Astrocyte (in vitro differentiated cells and primary cell): Measurements from ENCODE around the gene NISCH. TPM values are rescaled to one million over a fixed set of nuclear protein-coding genes. Genes with fewer than 3 reads are reported as not detected.

Experiments
- DNase-seq: peaks from one replicate; pipeline ENCODE4 v3.0.0-alpha.2; 2010; ENCODE audit warnings: low read depth
- FAIRE-seq: peaks from 2 replicates; lab custom pipeline; 2011; peaks lifted over from hg19 to GRCh38; lab: Jason Lieb, UNC
- H2AFZ ChIP-seq: 2 replicates; pipeline ENCODE4 v1.6.0; 2012; ENCODE audit warnings: low read depth, low read length, inconsistent platforms
- H3K27ac ChIP-seq: 2 replicates; pipeline ENCODE4 v1.5.1; 2011; ENCODE audit warnings: low read depth, low read length, inconsistent platforms
- H3K27me3 ChIP-seq: 2 replicates; pipeline ENCODE4 v1.6.0; 2011; ENCODE audit warnings: low read length, inconsistent platforms; ENCODE audit not compliant: insufficient read depth
- H3K36me3 ChIP-seq: 2 replicates; pipeline ENCODE4 v1.5.1; 2011; ENCODE audit warnings: low read length, inconsistent platforms; ENCODE audit not compliant: insufficient read depth
- H3K4me1 ChIP-seq: 2 replicates; pipeline ENCODE4 v1.5.1; 2011; ENCODE audit warnings: low read length, inconsistent platforms; ENCODE audit not compliant: insufficient read depth
- H3K4me2 ChIP-seq: 2 replicates; pipeline ENCODE4 v1.6.0; 2012; ENCODE audit warnings: low read length, inconsistent platforms
- H3K4me3 ChIP-seq: 2 replicates; pipeline ENCODE4 v1.5.1; 2011; ENCODE audit warnings: low read depth, mild to moderate bottlenecking, low read length, inconsistent platforms; ENCODE audit not compliant: insufficient read depth
- H3K79me2 ChIP-seq: 2 replicates; pipeline ENCODE4 v1.6.0; 2012; ENCODE audit warnings: mild to moderate bottlenecking, low read length, inconsistent platforms; ENCODE audit not compliant: insufficient read depth
- H3K9ac ChIP-seq: 2 replicates; pipeline ENCODE4 v1.6.0; 2012; ENCODE audit warnings: mild to moderate bottlenecking, low read length, inconsistent platforms
- H3K9me3 ChIP-seq: 2 replicates; pipeline ENCODE4 v1.5.1; 2012; ENCODE audit warnings: low read depth, mild to moderate bottlenecking, low read length, inconsistent platforms; ENCODE audit not compliant: insufficient read depth
- H4K20me1 ChIP-seq: 2 replicates; pipeline ENCODE4 v1.6.0; 2012; ENCODE audit warnings: low read length, inconsistent platforms; ENCODE audit not compliant: insufficient read depth
- H3K27ac Mint-ChIP-seq: one replicate; pipeline ENCODE4 v1.8.0; 2021; ENCODE audit warnings: mild to moderate bottlenecking, mixed read lengths; ENCODE audit not compliant: unreplicated experiment
- H3K27me3 Mint-ChIP-seq: one replicate; pipeline ENCODE4 v1.8.0; 2021; ENCODE audit warnings: low read depth, mixed read lengths; ENCODE audit not compliant: unreplicated experiment
- H3K36me3 Mint-ChIP-seq: one replicate; pipeline ENCODE4 v1.8.0; 2021; ENCODE audit warnings: low read depth, mixed read lengths; ENCODE audit not compliant: unreplicated experiment
- H3K4me1 Mint-ChIP-seq: one replicate; pipeline ENCODE4 v1.8.0; 2021; ENCODE audit warnings: low read depth, mixed read lengths; ENCODE audit not compliant: unreplicated experiment
- H3K4me3 Mint-ChIP-seq: one replicate; pipeline ENCODE4 v1.8.0; 2021; ENCODE audit warnings: mild to moderate bottlenecking, moderate library complexity, mixed read lengths; ENCODE audit not compliant: unreplicated experiment
- H3K9me3 Mint-ChIP-seq: one replicate; pipeline ENCODE4 v1.8.0; 2021; ENCODE audit warnings: mild to moderate bottlenecking, mixed read lengths; ENCODE audit not compliant: unreplicated experiment
- EZH2 ChIP-seq: IDR thresholded peaks from 2 replicates; pipeline ENCODE4 v1.6.1; 2012; ENCODE audit warnings: mild to moderate bottlenecking, low read length, inconsistent platforms; ENCODE audit not compliant: insufficient read depth
- total RNA-seq: library from RNA; stranded (reverse); gene quantifications from 2 replicates; pipeline ENCODE4 v1.2.1, GENCODE V29; 2021
- TF ChIP-seq, protein P1 (sequence below): IDR thresholded peaks from 2 replicates; pipeline ENCODE4 v1.5.1; 2011; ENCODE audit warnings: low read depth, mild to moderate bottlenecking, inconsistent platforms, low read length, moderate library complexity; ENCODE audit not compliant: insufficient read depth

Gene NISCH
- total RNA-seq, 1 donor from 2014 or later = 118 TPM

GRCh38 chr3:52477796-52478095 lies 22.3 kb downstream of the NISCH start:
- Mint-ChIP-seq H3K36me3 (peaks cover 36% of the 10 kb centered on the region), H3K4me1 (no peaks in the 10 kb centered on the region), H3K27ac (no peak overlapping the region), H3K4me3 (no peak overlapping the region), H3K27me3 (no peaks in the 10 kb centered on the region), H3K9me3 (no peaks in the 10 kb centered on the region)
- Histone ChIP-seq H3K4me2 (no peak overlapping the region), H3K9ac (no peak overlapping the region), H3K36me3 (peaks cover 60% of the 10 kb centered on the region), H3K9me3 (no peaks in the 10 kb centered on the region), H3K79me2 (no peaks in the 10 kb centered on the region), H4K20me1 (peaks cover 47% of the 10 kb centered on the region), H2AFZ (no peak overlapping the region), H3K27me3 (no peaks in the 10 kb centered on the region), H3K27ac (no peak overlapping the region), H3K4me3 (no peak overlapping the region), H3K4me1 (no peaks in the 10 kb centered on the region)
- DNase-seq (no peak), FAIRE-seq (no peak)
- TF ChIP-seq, protein P1, sequence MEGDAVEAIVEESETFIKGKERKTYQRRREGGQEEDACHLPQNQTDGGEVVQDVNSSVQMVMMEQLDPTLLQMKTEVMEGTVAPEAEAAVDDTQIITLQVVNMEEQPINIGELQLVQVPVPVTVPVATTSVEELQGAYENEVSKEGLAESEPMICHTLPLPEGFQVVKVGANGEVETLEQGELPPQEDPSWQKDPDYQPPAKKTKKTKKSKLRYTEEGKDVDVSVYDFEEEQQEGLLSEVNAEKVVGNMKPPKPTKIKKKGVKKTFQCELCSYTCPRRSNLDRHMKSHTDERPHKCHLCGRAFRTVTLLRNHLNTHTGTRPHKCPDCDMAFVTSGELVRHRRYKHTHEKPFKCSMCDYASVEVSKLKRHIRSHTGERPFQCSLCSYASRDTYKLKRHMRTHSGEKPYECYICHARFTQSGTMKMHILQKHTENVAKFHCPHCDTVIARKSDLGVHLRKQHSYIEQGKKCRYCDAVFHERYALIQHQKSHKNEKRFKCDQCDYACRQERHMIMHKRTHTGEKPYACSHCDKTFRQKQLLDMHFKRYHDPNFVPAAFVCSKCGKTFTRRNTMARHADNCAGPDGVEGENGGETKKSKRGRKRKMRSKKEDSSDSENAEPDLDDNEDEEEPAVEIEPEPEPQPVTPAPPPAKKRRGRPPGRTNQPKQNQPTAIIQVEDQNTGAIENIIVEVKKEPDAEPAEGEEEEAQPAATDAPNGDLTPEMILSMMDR = no peak
- no peak for TF ChIP-seq EZH2

GRCh38 chr3:52479037-52479876 lies 23.9 kb downstream of the NISCH start:
- H3K27me3 Mint-ChIP-seq = no peaks in the 10 kb centered on the region
- DNase-seq (no peak), FAIRE-seq (no peak)
- Histone ChIP-seq H3K79me2 (no peaks in the 10 kb centered on the region), H3K9me3 (no peaks in the 10 kb centered on the region), H3K4me2 (no peak overlapping the region), H3K4me1 (peaks cover 6% of the 10 kb centered on the region), H3K27me3 (no peaks in the 10 kb centered on the region), H3K36me3 (peaks cover 49% of the 10 kb centered on the region), H3K9ac (no peak overlapping the region), H3K4me3 (no peak overlapping the region), H3K27ac (no peak overlapping the region), H4K20me1 (peaks cover 50% of the 10 kb centered on the region), H2AFZ (no peak overlapping the region)
- no peak overlapping the region for H3K4me3 Mint-ChIP-seq
- H3K9me3 Mint-ChIP-seq = no peaks in the 10 kb centered on the region
- peaks cover 38% of the 10 kb centered on the region for H3K36me3 Mint-ChIP-seq
- TF ChIP-seq EZH2 = no peak
- TF ChIP-seq, protein P1 = no peak
- no peak overlapping the region for H3K27ac Mint-ChIP-seq
- peaks cover 11% of the 10 kb centered on the region for H3K4me1 Mint-ChIP-seq
